GF-D8 (cell line): ENCODE measurements around the gene TGM2.

Experiments used
- DNase-seq: peaks from one replicate; lab custom pipeline; 2025; lab: John Stamatoyannopoulos, UW

Gene TGM2

DNA sequence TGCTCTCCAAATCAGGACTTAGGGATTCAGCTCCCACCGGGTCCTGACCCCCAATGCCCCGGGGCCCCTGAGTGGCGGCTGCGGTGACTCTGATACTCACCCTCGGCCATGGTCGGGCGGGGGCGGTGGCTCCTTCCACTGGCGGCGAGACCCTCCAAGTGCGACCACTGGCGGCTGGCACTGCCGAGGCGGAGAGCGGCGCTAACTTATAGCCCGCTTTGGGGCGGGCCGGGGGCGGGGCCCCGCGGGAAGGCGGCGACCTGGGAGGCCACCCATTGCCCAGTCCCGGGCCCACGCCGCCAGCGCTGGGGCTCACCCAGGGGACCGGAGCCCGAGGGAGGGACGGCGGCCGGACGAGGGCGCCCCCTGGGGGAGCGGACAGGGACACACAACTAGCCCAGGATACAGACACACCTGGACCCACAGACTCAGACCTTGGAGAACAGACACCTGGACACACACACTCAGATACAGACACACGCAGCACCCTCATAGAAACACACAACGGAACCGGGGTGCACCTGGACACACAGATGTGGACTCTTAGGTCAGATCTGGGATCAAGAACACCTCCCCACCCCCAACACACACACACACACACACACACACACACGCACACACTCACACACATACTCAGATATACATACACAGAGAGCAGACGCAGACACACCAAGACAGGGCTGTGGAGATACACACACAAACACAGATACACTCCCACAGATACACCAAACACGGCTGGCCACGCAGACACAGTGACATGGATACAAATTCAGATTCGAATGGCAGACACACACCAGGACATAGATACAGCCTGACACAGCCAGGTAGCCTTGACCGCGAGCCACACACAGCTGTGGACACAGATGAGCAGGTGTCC, at the start of gene TGM2:
Gene TGM2, minus strand, starts transcription at position 182 of the 877 bp plus-strand sequence. Its CDS starts 72 bp downstream, at position 110.
- peak; percentile 5 for DNase-seq

DNA sequence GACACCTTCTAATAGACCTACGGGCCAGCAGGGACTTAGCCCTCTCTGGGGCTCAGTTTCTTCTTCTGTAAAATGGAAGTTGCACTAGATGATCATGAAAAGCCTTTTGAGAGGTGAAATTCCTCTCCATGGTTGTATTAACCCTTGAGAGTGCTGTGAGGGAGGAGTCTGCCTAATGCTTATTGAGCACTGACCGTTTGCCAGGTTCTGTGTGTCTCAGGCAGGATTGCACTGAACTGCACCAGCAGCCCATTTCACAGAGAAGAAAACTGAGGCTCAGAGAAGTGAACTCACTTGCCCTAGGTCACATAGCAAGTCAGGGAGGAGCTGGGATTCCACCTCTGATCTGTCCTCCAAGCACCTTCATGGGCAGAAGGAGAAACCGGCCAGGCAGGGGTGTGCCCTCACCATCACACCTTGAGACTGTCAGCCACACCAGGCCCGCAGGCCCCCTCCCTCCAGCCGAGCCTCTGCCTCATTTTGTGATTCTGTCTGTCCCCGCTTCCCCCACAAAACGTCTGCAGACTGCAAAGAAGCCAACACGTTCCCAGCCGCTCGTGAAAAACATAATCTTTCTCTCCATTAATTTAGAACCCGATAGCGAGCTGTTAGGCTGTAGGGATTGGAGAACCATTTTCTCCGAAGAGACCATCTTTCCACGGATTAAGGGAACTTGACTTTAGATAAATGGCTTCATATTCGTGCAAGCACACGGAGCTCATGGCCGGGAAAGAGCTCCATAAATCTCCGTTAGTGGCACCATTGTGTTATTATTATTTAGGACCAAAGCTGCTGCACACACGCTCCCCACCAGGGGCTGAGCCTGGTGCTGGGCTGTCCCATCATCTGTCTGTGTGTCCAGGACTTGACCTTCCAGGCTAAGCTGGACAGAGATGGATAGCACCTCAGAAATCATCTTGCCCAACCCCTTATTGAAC, 49.5 kb upstream of the TGM2 start:
- no peak for DNase-seq

DNA sequence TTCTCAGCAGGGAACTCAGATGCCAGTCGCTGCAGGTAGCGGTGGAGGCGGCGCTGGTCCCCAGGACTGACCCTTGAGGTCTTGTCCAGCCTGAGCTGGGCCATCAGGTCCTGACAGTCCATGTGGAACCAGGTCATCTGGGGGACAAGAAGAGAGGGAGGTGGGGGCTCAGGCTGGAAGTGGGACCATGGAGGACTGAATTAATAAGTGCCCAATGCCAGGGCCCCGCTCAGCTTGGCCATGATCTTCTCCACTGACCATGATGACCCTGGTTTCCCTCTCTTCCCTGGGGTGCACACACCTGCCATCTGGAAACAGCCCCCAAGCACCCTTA, 48.5 kb upstream of the TGM2 start:
- DNase-seq, result no peak

DNA sequence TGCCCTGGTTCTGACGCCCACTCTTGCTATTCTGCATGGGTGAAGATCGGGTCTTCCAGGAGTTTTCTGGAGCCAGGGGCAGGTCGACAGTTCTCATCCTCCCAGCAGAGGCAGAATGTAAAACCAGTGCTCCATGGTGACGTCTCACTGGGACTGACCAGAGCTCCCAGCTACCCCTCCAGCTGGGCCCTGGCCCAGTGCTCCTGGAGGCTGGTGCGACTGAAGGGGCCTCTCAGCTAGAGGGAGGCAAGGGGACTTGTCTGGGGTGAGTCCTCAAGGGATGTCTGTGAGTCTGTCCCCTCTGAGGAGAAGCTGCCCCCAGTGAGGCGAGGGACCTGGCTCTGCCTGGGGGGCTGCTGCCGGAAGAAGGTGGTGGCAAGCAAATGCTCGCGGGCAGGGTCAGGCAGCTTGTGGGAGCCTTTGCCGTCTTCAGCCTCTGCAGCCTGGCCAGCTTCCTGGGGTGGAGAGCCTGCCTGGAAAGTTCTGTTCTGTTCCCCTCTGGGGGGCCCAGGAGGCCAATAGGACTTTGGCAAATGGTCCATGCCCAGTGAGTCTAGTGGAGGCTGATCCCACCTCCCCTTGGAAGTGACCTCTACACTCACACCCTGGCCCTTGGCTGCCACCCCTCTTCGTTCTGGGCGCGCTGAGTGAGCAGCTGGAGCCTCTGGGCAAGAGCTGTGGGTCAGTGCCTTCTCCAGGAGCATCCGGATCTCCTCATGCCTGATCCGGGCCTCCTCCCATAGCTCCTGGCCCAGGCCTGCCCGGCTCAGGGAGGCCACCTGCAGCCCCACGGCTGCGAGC, 47.9 kb upstream of the TGM2 start:
- DNase-seq, result no peak

DNA sequence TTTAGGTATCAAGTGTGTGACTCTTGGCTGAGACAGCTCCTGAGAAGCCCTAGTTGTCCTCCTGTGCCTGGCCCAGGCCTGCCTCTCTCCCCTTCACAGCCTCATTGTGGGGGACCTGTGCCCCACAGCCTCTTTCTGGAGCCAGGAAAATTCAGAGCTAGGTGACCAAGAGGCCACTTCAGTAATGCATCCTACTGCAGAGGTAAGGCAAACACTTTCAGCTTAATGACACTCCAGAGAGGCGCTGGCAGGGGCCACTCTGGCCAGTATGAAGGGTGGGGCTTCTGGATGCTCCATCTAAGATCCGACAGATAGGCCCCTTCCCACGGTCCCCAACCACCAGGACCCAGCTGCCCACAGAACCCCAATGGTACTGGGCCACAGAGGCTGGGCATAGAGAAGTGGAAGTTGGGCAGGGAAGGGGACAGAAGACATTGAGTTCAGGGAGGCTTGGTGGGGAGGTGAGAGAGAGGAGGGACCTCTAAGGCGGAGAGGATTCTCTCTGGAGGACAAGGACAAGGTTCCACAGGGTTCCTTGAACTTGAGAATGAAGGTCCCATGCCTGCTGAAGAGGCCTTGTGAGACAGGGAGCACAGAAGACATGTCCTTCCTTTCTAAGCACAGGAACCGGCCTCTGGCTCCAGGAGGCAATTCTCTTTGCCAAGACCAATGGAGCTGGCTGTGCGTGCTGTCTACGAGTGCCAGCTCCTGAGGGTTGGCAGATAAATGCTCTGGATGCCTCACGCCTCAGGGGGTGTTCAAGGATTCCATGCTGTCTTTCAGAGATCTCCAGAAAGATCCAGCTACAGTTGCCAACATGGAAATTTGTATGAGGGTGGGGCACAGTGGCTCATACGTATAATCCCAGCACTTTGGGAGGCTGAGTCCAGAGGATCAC, 46.4 kb upstream of the TGM2 start:
- no peak for DNase-seq

DNA sequence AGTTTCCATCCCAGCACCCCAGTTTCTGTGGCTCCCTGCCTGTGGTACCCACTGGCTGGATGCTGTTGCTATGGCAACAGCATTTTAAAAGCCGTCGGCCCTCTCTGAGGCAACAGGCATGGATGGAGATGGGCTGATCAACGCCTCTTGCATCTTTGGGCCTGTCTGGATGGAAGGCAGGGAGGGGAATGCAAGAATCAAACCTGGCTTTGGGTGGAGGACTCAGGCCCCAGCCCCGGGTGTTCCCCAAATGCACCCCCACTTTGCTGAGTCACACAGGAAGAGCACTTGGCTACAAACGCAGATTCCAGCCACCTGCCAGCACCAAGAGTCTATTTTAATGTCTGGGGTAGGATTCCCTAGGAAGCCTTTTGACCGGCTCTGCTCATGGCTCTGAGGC, 45.7 kb upstream of the TGM2 start:
- no peak for DNase-seq

DNA sequence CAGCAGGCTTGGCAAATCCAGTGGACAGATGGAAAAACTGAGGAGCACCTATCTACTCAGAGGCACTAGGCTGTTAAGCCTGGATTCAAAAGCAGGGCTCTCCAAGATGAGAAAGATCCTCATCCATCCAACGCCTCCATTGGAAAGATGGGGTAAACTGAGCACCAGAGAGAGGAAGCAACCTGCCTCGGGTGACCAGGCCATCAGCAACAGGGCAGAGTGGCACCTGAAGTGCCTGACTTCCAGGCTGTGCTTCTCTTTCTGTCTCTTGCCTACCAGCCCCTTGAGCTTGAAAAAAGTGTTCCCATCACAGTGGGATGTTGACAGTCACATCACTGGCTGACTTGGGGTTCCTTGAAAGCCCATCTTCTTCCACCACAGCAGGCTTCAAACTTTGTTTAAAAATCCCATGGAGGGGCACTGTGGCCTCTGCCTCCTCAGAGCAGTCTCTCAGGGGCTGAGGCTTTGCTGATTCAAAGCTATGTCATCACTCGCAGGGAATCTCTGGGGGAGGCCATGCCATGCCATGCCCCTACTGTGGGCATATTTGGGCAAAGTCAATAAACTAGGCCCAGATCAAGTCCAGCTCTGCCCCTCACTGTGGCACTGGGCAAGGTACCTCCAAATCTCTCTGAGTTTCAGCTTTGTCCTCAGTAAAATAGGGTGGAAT, 44.8 kb upstream of the TGM2 start:
- DNase-seq, result no peak

DNA sequence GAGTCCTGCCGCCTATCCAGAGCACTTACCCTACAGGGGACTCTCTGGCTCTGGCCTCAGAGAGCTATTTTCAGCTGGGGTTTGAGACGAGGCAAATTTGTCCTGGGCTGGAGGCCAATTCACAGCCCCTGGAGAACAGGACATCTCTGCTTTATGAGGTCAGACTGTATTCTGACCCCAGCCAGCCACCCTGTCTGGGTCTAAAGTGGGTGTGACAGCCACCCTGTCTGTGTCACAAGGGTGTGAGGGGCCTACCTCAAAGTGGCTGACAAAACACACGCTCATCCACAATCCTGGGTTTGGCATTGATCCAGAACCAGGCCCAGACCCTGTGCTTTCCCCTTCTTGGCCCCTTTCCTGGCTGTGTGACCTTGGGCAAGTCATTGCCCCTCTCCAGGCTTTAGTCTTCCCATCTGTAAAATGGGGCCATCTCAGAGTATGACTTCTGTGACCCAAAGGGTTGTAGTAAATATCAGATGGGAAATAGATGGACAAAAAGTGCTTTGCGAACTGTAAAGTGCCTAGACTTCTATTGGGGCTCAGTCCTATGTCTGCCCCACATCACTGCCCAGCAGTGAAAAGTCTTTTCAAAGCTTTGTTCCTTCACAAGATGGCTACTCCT, 44.1 kb upstream of the TGM2 start:
- no peak for DNase-seq

DNA sequence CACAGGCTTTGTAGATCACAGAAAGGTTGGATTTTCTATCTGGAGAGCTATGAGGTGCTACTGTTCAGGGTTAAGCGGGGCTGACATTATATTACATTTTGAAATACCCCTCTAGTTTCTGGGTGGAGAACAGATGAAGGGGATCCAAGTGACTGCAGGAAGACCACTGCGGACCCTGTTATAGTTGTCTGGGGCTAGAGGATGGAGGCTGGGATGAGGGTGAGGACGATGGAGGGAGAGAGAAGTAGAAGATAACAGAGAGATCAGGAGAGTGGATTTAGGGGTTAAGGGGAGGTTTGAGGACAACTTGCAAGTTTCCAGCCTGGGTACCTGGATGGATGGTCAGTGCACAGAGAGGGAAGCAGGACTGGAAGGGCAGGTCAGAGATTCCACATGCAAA, 43.5 kb upstream of the TGM2 start:
- DNase-seq, result no peak

DNA sequence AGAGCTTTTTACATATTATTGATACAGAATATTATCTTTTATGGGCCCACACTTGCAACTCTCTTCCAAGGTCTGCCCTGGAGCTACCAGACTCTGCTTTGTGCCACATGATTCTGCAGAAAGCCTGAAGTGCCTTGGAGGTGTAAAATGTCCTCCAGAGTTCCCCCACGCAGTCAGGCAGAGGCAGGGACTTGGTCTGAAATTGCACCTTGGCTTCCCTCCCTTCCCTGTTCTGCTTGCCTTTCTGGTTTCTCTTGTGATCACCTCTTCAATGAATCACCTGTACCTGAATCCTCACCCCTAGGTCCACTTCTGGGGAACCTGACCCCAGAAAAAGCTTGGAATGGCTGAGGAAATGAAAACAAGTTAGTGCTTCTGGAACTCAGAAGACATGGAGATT, 43.0 kb upstream of the TGM2 start:
- DNase-seq, result no peak

DNA sequence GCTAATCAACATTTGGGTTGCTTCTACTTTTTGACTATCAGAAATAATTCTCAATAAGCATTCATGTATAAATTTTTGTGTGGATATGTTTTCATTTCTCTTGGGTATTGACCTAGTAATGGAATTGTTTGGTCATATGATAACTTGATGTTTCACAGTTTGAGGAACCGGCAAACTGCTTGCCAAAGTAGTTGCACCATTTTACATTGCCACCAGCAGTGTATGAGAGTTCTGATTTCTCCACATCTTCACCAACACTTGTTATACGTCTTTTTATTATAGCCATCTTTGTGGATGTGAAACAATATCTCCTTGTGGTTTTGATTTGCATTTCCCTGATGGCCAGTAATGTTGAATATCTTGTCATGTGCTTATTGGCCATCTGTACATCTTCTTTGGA, 42.6 kb upstream of the TGM2 start:
- no peak for DNase-seq

DNA sequence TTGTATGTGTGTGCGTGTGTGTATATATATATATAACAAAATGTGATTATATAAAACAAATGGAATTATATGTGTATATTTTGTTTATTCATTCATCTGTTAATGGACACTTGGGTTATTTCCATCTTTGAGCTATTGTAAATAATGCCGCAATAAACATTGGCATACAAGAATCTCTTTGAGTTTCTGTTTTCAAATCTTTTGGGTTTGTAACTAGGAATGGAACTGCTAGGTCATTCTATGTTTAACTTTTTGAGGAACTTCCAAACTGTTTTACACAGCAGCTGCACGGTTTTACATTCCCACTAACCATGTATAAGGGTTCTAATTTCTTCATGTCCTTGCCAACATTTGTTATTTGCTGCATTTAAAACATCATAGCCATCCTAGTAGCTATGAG, 39.9 kb upstream of the TGM2 start:
- DNase-seq, result no peak

DNA sequence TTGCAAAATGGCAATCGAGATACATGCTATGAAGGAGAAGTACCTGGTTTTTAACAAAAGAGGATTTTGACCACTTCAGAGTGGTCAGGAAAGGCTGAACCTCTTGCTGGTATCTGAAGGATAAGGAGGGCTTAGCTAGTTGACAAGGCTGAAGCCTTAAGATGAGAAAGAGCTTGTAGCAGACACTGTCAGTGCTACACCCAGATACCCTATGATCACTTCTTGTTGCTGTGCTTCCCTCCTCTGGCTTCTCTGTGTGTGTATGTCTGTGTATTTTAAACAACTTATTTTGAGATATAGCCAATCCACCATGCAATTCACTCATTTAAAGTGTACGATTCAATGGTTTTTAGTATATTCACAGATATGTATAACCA, 38.9 kb upstream of the TGM2 start:
- DNase-seq, result no peak

DNA sequence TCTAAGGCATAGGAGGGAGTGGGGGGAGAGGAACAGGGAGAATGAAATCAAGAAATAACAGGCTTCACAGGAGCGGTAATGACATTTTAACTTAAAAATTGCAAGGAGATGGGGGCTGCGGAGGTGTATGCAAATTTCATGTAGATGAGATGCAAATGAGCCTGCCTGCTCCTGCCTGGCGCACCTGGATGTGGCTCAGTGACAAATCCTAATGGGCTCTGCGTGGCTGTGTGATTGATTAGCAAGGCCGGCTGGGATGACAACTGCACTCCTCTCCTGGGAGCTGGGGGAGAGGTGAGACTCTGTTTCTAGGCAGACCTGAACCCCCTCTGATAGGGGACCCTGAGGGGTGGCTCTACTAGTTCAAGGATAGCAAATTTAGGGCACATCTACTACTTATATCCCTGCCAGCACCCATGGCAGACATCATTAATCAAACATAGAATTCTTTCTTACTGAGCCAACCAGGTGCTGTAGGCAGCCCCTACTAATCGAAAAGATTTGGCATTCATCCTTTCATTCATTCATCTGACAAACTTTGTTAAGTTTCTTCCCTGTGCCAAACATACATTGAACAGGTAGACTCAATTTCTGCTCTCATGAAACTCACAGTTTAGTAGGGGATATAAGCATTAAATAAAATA, 38.4 kb upstream of the TGM2 start:
- no peak for DNase-seq

DNA sequence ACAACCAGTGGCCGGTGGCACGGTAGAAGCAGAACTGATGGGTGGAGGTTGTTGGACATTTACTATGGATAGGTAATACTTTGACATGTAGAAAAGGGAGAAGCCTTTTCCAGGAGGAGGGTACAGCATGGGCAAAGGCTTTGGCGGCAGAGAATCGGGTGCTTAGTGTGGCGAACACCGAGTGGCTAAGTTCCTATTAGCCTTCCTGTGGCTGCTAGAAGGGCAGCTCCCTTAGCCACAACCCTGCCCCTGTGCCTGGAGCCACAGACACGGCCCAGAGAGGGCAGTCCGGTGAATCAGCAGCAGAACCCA, 37.9 kb upstream of the TGM2 start:
- DNase-seq, result no peak

DNA sequence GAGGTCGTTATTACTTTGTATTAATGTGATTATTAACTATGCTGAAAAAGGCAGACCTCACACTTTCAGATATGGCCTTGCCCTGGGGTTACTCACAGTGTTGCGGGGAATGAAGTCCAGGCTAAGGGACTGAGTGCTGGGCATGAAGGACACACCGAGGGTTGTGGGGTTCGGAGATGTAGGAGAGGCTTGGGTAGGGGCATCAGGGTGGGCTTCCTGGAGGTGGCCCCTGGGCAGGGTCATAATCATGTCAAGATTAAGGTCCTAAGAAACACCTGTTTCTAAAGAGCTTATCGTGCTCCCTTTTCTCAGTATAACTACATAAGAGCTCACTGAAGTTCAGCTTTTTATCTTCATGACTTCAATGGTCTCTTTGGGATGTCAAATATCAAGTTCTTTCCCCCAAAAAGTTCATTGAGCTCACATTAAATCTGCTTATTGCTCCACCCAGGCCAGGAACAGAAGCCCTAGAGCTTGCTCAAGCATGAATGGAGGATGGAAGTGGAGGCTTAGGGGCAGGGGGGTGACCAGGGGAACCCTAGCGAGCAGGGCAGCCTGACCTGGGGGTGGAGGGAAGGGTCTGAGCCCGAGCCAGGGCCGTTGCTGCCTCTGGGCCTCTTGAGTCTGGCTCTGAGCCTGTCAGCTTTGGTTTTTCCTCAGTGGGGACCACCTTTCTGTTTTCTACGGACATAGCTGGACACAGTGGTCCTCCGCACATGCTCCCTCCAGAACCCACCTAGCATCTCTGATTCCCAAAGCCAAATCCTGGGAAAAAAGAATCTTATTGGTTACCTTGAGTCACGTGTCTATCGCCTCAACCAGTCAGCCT, 37.3 kb upstream of the TGM2 start:
- DNase-seq, result no peak

DNA sequence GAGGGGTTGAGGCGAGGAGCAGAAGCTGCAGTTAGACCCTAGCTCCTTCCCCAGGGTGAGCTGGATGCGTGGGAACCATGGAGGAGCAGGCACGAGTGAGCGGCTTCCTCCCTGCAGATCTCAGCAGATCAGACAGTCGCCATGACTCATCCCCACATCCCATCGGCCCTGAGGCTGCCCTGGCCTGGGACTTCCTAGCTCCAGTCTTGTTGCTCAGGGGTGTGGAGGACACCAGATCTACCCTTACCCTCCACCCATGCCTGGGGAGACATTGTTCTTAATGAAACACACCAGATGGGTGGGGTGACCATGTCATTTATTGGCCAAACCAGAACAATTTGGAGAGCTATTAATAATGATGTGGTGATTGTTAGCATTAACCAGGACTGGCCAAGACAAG, 36.3 kb upstream of the TGM2 start:
- DNase-seq, result no peak

DNA sequence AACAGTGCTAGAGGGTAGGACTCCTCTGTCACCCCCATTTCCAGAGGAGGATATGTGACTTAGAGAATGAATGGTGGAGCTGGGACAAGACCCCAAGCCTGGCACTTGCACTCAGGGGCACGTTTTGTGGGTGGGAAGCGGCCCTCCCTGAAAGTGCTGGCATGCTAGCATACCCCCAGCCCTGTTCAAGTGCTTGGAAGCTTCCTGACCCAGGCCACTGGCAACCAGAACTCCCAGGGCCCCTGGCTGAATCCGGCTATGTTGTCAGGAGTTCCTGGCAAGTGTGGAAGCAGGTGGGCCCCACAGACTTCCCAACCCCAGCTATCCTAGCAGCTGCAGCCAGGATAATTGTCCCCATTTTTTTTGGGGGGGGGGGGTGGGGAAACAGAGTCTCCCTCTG, 35.6 kb upstream of the TGM2 start:
- DNase-seq, result no peak
